UCSD-AML1 (cell line): ENCODE results near the gene ST6GALNAC4.

Source experiments
- DNase-seq: peaks from one replicate; lab custom pipeline; 2025; ENCODE audit not compliant: unreplicated experiment; lab: John Stamatoyannopoulos, UW

ST6GALNAC4 gene

DNA sequence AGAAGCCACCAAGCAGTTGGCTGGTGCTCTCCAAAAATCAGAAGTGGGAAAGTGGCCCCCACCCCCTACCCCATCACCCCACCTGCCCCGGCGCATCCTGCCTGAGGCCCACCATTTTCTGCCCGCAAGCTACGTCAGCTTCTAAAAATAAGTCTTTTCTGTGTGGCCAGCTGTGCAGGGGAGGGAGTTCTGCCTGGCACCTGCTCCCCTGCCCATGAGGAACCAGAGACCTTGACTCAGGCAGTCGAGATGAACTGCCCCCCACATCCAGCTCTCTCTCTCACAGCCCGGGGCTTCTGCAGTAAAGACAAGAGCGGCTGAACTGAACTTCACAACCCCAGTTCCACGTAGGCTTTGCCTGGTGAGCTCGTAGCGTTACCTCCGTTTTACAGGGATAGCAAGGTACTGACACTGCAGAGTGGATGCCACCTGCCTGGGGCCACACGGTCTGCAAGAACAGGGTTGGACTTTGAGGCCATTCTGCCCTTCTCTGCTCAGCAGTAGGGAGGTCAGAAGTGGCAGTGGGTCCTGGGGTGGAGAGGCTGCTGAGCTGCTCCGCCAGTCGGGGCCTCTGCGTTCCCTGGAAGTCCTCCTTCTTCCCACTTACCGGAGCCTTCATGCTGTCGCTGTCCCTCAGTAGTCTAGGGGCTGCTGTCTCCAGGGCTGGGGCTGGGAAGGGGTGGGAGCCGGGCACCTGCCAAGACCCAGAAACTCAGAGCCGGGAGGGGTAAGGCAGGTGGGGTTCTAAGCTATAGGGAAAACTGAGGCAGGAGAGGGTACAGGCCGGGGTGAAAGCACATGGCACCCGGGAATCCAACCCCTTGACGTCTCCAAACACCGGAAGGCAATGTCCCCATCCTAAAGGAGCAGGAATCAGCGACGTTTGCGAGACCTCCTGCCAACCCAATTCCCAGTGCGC, 781 bp downstream of the ST6GALNAC4 start:
- DNase-seq: no peak

- DNase-seq: no peak
Observed at GRCh38 chr9:127915325-127915752, 1.5 kb downstream of the ST6GALNAC4 start.

GRCh38 chr9:127913682-127914081, 3.2 kb downstream of the ST6GALNAC4 start:
- no peak for DNase-seq

GRCh38 chr9:127912882-127913281, 4.0 kb downstream of the ST6GALNAC4 start:
- no peak for DNase-seq

- DNase-seq: no peak
Observed at GRCh38 chr9:127912296-127912695, 4.5 kb downstream of the ST6GALNAC4 start.

- no peak for DNase-seq
Observed at GRCh38 chr9:127910613-127911205, 6.1 kb downstream of the ST6GALNAC4 start.

DNA sequence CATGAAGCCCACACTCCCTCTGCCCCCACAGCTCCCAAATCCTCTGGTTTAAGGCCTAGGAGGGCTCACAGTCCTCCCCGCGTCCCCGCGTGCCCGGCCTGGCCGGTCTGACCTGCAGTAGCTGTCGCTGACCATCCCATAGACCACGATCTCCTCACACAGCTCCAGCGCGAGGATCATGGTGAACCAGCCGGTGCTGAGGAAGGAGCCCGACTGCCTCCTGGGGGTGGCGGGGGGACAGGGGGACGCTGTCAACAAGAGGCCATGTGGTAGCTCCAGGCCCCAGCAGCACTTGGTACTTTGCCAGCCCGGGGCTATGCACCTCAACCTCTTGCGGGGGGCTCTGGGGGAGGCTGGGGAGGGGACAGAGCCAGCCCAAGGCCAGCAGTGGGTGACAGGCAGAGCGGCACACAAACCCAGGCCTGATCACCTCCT, 7.0 kb downstream of the ST6GALNAC4 start:
- no peak for DNase-seq

GRCh38 chr9:127908660-127908926, 8.2 kb downstream of the ST6GALNAC4 start:
- no peak for DNase-seq

DNA sequence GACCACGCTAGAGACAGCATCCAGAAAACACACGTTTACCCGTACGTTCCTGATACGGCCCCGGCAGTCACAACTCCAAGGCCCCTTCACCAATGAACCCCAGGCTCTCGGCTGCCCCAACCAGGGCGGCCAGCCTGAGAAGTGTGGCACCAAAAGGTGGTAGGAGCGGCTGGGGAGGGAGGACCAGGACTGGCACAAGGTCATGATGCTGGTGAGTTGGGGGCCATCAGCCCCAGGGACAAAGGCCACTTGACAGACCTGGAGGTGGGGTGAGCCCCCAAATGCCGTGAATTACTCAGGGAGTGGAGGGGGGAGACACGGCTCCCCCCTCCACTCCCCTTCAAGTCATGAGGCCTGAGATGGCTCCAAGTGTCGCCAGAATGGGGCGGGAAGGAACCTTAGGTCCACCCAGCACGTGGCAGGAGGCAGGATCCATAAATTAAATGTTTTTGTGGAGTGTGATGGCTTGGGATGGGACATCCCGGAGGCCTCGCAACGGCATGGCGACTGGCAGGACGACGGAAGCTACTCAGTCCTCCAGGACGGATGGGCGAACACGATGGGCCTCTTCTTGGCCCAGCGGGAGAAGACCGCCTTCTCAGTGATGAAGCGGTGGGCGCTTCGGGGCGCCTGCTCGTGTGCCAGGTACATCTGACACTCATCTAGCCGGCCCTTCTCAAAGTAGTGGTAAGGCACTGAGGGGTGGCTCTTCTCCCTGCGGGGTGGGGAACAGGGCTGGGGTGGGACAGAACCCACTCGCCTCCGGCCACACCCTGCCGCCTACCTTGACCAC, 8.8 kb downstream of the ST6GALNAC4 start:
- DNase-seq: no peak

- no peak for DNase-seq
Observed at GRCh38 chr9:127905788-127906191, 11.1 kb downstream of the ST6GALNAC4 start.

DNA sequence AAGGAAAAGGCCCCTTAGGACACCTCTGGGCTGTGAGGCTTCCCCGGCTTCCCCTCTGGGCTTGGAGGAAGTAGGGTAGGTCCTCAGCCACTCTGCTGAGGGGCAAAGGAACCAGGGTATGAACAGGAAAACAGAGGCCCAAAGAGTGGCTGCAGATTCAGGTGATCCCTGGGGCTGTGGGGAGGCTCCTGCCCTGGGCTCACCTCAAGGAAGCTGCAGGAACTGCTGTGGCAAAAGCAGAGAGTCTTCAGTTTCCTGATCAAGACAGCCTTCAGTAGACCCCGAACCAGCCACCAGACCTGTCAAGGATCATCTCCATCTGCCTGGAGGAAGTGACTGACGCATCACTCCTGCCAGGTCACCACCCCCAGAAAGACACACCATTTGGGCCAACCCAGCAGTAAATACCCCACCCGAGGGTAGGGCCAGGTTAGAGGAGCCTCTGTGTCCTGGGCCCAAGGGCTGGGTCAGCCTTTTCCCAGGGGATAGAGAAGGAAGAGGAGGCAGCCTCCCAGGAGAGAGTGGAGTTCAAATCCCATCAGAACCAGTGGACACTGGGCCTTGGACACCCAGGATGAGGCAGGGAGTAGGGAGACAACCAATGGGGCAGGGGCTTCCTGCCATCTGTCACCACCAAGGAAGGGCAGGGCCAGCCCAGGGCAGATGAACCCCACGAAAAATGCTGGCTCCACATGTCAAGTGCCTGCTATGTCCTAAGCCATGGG, 11.7 kb downstream of the ST6GALNAC4 start:
- DNase-seq: peak; percentile 72

GRCh38 chr9:127904561-127905003, 12.3 kb downstream of the ST6GALNAC4 start:
- DNase-seq: peak; percentile 72

DNA sequence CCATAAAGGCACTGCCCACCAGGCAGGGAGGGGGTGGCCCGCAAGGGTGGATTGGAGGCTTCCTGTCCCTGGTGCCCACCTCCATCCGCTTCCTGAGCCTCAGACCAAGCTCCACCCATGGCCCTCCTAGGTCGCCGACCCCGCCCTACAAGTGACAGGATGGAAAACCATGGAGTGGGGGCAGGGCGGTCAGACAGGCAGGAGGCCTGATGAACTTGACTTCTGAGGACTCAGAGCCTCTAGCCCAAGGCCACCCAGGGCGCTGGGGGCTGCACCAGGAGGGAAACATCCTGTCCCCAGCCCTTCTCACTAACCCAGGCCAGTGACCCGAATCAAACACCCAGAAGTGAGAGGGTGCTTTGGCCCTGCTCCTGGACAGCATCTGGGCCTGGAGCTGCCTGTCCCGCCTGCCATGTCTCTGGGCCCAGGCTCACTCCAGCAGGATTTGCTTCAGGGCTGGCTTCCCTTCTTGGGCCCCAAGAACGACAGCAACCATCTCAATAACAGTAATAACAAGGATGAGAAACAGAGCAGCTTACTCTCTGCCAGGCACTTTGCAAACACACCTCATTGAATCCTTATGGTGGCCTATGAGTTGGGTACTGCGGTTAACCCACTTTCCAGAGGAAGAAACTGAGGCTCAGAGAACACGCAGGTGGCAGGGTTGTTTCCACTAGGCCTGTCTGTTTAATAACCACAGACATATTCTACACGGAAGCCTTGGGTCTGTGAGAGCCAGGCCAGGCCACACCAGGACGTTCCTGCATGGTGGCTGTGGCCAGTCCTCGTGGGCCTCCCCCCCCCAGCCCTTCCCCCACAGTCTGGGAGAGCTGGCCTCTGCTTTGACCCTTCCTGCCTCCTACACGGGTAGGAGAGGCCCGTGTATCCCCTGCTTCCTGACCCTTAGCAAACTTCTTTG, 13.0 kb downstream of the ST6GALNAC4 start:
- DNase-seq: peak; percentile 96

DNA sequence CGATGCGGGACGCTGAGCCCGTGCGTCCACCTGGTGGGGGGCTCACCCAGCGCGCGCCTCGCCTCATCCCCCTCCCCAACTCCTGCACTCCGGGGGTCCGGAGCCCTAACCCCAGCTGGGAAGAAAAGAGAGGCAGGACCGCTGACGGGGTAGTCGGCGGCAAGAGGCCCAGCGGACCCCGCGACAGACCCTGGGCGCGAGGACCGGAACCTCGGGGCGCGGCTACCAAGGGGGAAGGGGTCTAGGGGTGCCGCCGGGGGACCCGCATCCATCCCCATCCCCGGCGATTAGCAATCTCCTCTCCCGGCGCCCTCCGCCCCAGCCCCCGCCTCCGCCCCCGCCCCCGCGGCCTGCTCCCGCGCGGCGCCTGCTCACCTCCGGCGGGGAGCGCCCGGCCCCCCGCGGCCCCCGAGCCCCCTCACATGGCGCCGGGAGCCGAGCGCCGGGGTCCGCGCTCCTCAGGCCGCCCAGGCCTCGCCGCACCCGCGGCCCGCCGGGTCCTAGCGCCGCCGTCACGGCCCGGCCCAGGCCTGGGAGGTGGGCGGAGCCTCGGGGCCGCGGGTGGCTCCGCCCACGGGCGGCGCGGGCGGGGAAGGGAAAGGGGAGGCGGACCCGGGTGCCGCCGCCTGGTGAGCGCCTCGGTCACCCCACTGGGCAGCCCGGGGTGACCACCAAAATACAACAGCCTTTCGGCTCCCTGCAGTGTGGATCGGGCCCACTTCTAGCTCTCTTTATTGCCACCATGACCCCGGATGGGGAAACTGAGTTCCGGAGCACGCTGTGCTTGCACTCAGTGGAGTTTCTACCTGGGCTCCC, 17.5 kb downstream of the ST6GALNAC4 start, which contains the start of gene ST6GALNAC6:
ST6GALNAC6 (minus strand) TSS at position 476 of the 816 bp plus-strand sequence. CDS start 1,622 bp downstream, outside the sequence.
- peak; percentile 89 for DNase-seq

DNA sequence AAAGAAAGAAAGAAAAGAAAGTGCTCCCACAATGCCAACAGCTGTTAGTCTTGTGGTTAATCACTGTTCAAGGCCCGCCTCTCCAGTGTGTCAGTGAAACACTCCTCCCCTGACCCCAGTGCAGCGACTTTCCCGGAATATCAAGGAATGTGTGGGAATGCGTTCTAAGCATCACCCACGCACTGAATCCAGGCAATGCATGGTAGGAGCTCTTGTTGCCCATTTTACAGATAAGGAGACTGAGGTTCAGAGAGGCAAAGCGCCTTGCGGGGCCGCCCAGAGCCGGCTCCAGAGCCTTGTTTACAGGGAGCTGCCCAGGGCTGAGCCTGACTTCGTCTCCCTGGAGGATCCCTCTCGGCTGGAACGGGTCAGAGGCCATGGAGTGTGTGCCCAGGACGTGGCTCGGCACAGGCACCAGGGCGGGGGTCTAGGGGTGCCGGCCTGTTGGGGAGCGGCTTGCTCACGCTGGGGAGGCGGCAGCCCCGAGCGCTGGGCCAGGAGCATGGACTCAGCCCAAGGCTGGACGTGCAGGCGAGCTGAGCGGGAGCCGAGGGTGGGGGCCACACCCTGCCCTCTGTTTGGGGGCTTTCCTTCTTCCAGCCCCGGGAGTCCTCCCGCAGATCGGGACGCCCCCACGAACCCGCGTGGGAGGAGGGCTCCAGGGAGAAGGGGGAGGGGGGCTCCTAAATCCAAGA, 18.3 kb downstream of the ST6GALNAC4 start:
- DNase-seq: peak; percentile 57

GRCh38 chr9:127897193-127897692, 19.6 kb downstream of the ST6GALNAC4 start:
- DNase-seq: peak; percentile 60

- DNase-seq: no peak
Observed at GRCh38 chr9:127896395-127897192, 20.2 kb downstream of the ST6GALNAC4 start.
